Peyer's patch (tissue), 4 donors: ENCODE measurements around the gene CACNA2D3.

Experiments used
- POLR2A ChIP-seq, 2 donors: fragments of 450-650 bp; IDR thresholded peaks; one replicate each; pipeline ENCODE4 v1.5.1; 2017; ENCODE audit warnings: antibody characterized with exemption in 2 of 2, mild to moderate bottlenecking in 2 of 2, moderate library complexity in 2 of 2
- TF ChIP-seq, protein P1 (sequence below), 6 experiments: fragments of 450-650 bp in 4 of 6; fragments of 200-600 bp in 2 of 6; sonication (generic) in 1 of 6; IDR thresholded peaks; one replicate each; pipeline ENCODE4 v1.5.1; 2017 to 2019; ENCODE audit warnings: antibody characterized with exemption in 6 of 6, mild to moderate bottlenecking in 3 of 6, moderate library complexity in 1 of 6

DNA sequence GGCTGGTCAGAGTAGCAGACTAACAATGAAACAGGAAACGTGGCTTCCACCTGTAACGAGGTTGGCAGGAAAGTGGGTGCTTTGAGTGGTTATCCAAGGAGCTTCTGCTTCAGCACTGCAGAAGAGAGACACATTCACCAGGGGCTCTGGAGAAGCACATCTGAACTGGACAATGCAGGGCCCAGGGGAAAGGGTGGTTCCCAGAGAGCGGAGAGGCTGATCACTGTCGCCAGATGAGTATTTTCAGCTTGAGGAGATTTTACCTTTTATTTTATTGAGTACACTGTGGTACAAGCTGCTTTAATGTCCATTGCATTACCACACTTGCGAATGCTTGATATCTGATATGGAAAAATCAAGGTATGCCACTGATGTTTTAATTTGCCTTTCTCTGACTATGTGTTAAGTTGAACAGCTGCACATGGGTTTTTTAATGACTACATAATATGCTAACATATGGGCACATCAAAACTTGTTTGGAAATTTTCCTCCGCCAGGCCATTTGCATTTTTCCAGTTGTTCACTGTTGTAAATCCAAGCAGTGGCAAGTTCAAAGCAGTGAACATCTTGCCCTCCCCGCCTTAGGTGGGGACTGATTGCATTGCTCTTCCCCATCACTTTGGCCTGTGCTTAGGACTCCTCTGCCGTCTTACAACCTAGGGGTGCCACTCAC, 753.4 kb downstream of the CACNA2D3 start:
- TF ChIP-seq, protein P1, sequence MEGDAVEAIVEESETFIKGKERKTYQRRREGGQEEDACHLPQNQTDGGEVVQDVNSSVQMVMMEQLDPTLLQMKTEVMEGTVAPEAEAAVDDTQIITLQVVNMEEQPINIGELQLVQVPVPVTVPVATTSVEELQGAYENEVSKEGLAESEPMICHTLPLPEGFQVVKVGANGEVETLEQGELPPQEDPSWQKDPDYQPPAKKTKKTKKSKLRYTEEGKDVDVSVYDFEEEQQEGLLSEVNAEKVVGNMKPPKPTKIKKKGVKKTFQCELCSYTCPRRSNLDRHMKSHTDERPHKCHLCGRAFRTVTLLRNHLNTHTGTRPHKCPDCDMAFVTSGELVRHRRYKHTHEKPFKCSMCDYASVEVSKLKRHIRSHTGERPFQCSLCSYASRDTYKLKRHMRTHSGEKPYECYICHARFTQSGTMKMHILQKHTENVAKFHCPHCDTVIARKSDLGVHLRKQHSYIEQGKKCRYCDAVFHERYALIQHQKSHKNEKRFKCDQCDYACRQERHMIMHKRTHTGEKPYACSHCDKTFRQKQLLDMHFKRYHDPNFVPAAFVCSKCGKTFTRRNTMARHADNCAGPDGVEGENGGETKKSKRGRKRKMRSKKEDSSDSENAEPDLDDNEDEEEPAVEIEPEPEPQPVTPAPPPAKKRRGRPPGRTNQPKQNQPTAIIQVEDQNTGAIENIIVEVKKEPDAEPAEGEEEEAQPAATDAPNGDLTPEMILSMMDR (IDR thresholded peaks at IDR 0.05) = no peak
- no peak for TF ChIP-seq POLR2A (IDR thresholded peaks at IDR 0.05)
